Endothelial cell of umbilical vein (primary cell): ENCODE measurements around the gene SGTB. TPM values are rescaled to one million over a fixed set of nuclear protein-coding genes. Genes with fewer than 3 reads are reported as not detected.
A peak's percentile ranks its signal among the peaks of the same experiment; 100 is the strongest.

Experiments
- BruUV-seq: library from RNA; stranded (reverse); fragments of 400-500 nt; replicated peaks from 2 replicates; lab custom pipeline; 2021; lab: Mats Ljungman, UMichigan
- CTCF ChIA-PET: fragments of 300-600, 350-600 bp; sonication (Branson Sonifier 250); formaldehyde crosslinking; loops from one replicate; lab custom pipeline; 2021; ENCODE audit warnings: antibody characterized with exemption, inconsistent platforms; lab: Charles Lee
- POLR2A ChIA-PET: fragments of 300-600, 350-600 bp; sonication (Branson Sonifier 250); formaldehyde crosslinking; loops from one replicate; lab custom pipeline; 2021; ENCODE audit warnings: antibody characterized with exemption, inconsistent platforms; lab: Charles Lee
- DNase-seq: peaks from one replicate; pipeline ENCODE4 v3.0.0-alpha.2; 2011; ENCODE audit warnings: low read depth, low spot score
- FAIRE-seq: peaks from 2 replicates; lab custom pipeline; 2011; peaks lifted over from hg19 to GRCh38; lab: Jason Lieb, UNC
- H2AFZ ChIP-seq: 2 replicates; pipeline ENCODE4 v1.6.0; 2012; ENCODE audit warnings: low read depth, low read length, control low read depth, inconsistent platforms
- H3K27ac ChIP-seq: 2 replicates; pipeline ENCODE4 v1.5.1; 2011; ENCODE audit warnings: low read depth, mild to moderate bottlenecking, control low read depth, low read length, moderate library complexity; ENCODE audit not compliant: insufficient read depth
- H3K27me3 ChIP-seq, 2 experiments: 2 replicates each; pipeline versions ENCODE4 v1.6.0 to v1.6.1; 2011; ENCODE audit warnings: low read length in 2 of 2, mixed read lengths in 1 of 2; ENCODE audit not compliant: control insufficient read depth in 2 of 2, insufficient read depth in 2 of 2
- H3K36me3 ChIP-seq, 2 experiments: 2 replicates in 1 of 2; 3 replicates in 1 of 2; pipeline ENCODE4 v1.5.1; 2011; ENCODE audit warnings: low read length in 2 of 2, mild to moderate bottlenecking in 1 of 2, moderate library complexity in 1 of 2; ENCODE audit not compliant: control insufficient read depth in 2 of 2, insufficient read depth in 2 of 2; ENCODE audit errors: extremely low read depth in 1 of 2
- H3K4me1 ChIP-seq: 3 replicates; pipeline ENCODE4 v1.5.1; 2011; ENCODE audit warnings: mild to moderate bottlenecking, low read length; ENCODE audit not compliant: control insufficient read depth, insufficient read depth; ENCODE audit errors: extremely low read depth
- H3K4me2 ChIP-seq: 2 replicates; pipeline ENCODE4 v1.6.1; 2011; ENCODE audit warnings: low read length, control low read depth, mixed read lengths; ENCODE audit not compliant: insufficient read depth
- H3K4me3 ChIP-seq, 3 experiments: fragments of 200-600 bp in 1 of 3; sonication (generic), shearing (Covaris generic) in 1 of 3; replicated peaks in 1 of 3; 2 replicates each; pipeline ENCODE4 v1.5.1; 2011 to 2016; ENCODE audit warnings: control low read depth in 3 of 3, low read length in 3 of 3, mild to moderate bottlenecking in 2 of 3, inconsistent platforms in 1 of 3, low read depth in 1 of 3, moderate library complexity in 1 of 3; ENCODE audit not compliant: insufficient read depth in 1 of 3
- H3K79me2 ChIP-seq: 2 replicates; pipeline ENCODE4 v1.6.0; 2012; ENCODE audit warnings: low read length, inconsistent platforms; ENCODE audit not compliant: control insufficient read depth, insufficient read depth
- H3K9ac ChIP-seq: replicated peaks from 2 replicates; pipeline ENCODE3; 2011; ENCODE audit warnings: low read length, control low read depth; ENCODE audit not compliant: insufficient read depth; ENCODE audit errors: extremely low read depth
- H3K9me1 ChIP-seq: replicated peaks from 3 replicates; pipeline ENCODE4 v1.6.0; 2011; ENCODE audit warnings: mild to moderate bottlenecking, low read length; ENCODE audit not compliant: control insufficient read depth, insufficient read depth; ENCODE audit errors: extremely low read depth
- H3K9me3 ChIP-seq: replicated peaks from 2 replicates; pipeline ENCODE4 v1.5.1; 2012; ENCODE audit warnings: low read length, inconsistent platforms; ENCODE audit not compliant: control insufficient read depth, insufficient read depth
- H4K20me1 ChIP-seq: replicated peaks from 2 replicates; pipeline ENCODE3; 2011; ENCODE audit warnings: mild to moderate bottlenecking, low read length; ENCODE audit not compliant: control insufficient read depth, insufficient read depth; ENCODE audit errors: extremely low read depth
- CTCF ChIP-seq, 2 donors: IDR thresholded peaks; 1 replicate in 1 of 2; 2 replicates in 1 of 2; pipeline ENCODE4 v1.5.1; 2011; ENCODE audit warnings: low read length in 2 of 2, mild to moderate bottlenecking in 2 of 2, moderate library complexity in 2 of 2, control low read depth in 1 of 2, inconsistent platforms in 1 of 2, low read depth in 1 of 2; ENCODE audit not compliant: insufficient read depth in 1 of 2; ENCODE audit errors: extremely low read depth in 1 of 2
- EZH2 ChIP-seq: IDR thresholded peaks from 2 replicates; pipeline ENCODE4 v1.6.1; 2012; ENCODE audit warnings: borderline replicate concordance, low read depth, mild to moderate bottlenecking, moderate library complexity, low read length, inconsistent platforms; ENCODE audit not compliant: severe bottlenecking
- FOS ChIP-seq: IDR thresholded peaks from 2 replicates; pipeline ENCODE4 v1.6.1; 2011; ENCODE audit warnings: mild to moderate bottlenecking, low read length, moderate library complexity, borderline replicate concordance; ENCODE audit not compliant: insufficient read depth
- GATA2 ChIP-seq: IDR thresholded peaks from 2 replicates; pipeline ENCODE4 v1.7.0; 2011; ENCODE audit warnings: low read depth, mild to moderate bottlenecking, moderate library complexity, mixed read lengths, low read length; ENCODE audit not compliant: insufficient read length, insufficient read depth
- JUN ChIP-seq: IDR thresholded peaks from 2 replicates; pipeline ENCODE4 v1.6.1; 2011; ENCODE audit warnings: borderline replicate concordance, low read depth; ENCODE audit not compliant: insufficient read length, insufficient read depth
- MYC ChIP-seq: IDR thresholded peaks from one replicate; pipeline ENCODE4 v1.6.1; 2011; ENCODE audit warnings: mild to moderate bottlenecking, low read depth, low read length
- POLR2A ChIP-seq: IDR thresholded peaks from 2 replicates; pipeline ENCODE4 v1.6.1; 2012; ENCODE audit warnings: low read depth, mild to moderate bottlenecking, control low read depth, low read length
- POLR2AphosphoS5 ChIP-seq: IDR thresholded peaks from 2 replicates; pipeline ENCODE4 v1.6.1; 2012; ENCODE audit warnings: low read depth, mild to moderate bottlenecking, control low read depth, low read length, moderate library complexity; ENCODE audit not compliant: insufficient read depth
- dilution Hi-C: fragments of 300-500 bp; cut with MboI; formaldehyde crosslinking; loops from one replicate; pipeline ENCODE4 v1.15.0; 2019; ENCODE audit warnings: low sequenced_read_pairs; ENCODE audit not compliant: extremely low pct_ligation_motif_present
- intact Hi-C: fragments of 100-400 bp; cut with micrococcal nuclease; formaldehyde crosslinking; loops from one replicate; pipeline ENCODE4 v1.10.0; 2022
- polyA plus RNA-seq, 4 experiments: library from polyadenylated mRNA; depleted of rRNA in 3 of 4; stranded (reverse) in 3 of 4; unstranded in 1 of 4; fragments of >200 nt; gene quantifications; 2 replicates each; pipeline versions ENCODE4 v1.2.1 to v1.2.3, GENCODE V29; 2011 to 2012; ENCODE audit warnings: missing spikeins in 1 of 4
- total RNA-seq: library from RNA; stranded (reverse); gene quantifications from 2 replicates; pipeline ENCODE4 v1.2.3, GENCODE V29; 2021
- TF ChIP-seq, protein P1 (sequence below): IDR thresholded peaks from 2 replicates; pipeline ENCODE4 v1.6.1; 2011; ENCODE audit not compliant: insufficient read depth, insufficient read length

SGTB gene
- total and polyA plus RNA-seq, 2 donors (not counting 3 experiments of a cell fraction or from before 2014, with no cell fraction given): 3.1 to 14.1 TPM

DNA sequence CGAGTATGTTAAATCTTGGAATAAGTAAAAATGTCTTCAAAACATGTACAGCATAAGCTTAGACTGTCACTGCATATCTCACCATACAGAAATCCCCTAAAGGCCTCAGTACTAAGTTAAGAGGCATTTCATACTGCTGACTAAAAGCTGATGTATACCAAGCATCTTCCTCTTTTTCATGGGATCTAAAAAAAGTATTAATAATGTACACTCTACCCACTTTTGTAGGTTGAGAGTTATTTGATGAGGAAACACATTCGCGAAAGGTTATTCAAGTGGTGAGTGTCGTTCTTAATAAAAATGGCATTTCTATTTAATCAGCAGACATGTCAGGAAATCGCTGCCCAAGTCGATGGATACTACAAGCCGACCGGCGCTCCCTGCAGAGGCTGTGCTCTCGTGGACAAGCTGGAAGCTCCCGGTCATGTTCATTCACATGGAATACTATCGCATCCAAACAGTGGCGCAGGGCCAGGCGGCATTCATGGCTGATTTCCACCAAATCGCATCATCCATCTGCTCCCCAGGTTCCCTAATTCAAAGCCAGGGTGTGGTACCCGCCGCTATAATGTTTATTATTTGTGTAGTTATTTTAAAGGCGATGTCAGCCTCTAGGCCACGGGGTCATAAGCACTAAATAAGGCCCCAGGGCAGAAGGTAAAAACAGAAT, 724 bp downstream of the SGTB start:
- DNase-seq (peak; percentile 74), FAIRE-seq (peak; percentile 57)
- intact Hi-C loops: loop anchor here (1.0 to 10.0 kb wide), 2 partner anchors 205 to 424 kb away; partner anchors contain the start of genes ERBIN and SREK1
- POLR2A ChIA-PET: no interaction called here
- Histone ChIP-seq H3K4me3 (peak overlapping the region; percentile 96 to 99 (median 98)), H4K20me1 (no peaks in the 10 kb centered on the region), H3K9ac (peak overlapping the region; percentile 89), H3K36me3 (no peaks in the 10 kb centered on the region), H3K4me1 (peaks cover 19% of the 10 kb centered on the region), H3K9me1 (no peaks in the 10 kb centered on the region), H3K9me3 (no peaks in the 10 kb centered on the region), H3K79me2 (peaks cover 38% of the 10 kb centered on the region), H3K27ac (peak overlapping the region; percentile 57), H3K27me3 (no peaks in the 10 kb centered on the region), H3K4me2 (peak overlapping the region; percentile 94), H2AFZ (peak overlapping the region; percentile 94)
- CTCF ChIA-PET: interaction anchor here (1.2 to 1.3 kb wide), 2 partner anchors 10 to 19 kb away, joined by 3 to 5 read pairs; no protein-coding TSS in a partner anchor
- BruUV-seq: TSS peak; percentile 24
- TF ChIP-seq POLR2A (no peak), FOS (no peak), MYC (no peak)
- TF ChIP-seq, protein P1, sequence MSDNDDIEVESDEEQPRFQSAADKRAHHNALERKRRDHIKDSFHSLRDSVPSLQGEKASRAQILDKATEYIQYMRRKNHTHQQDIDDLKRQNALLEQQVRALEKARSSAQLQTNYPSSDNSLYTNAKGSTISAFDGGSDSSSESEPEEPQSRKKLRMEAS: no peak
- dilution Hi-C loops: no loop called here

DNA sequence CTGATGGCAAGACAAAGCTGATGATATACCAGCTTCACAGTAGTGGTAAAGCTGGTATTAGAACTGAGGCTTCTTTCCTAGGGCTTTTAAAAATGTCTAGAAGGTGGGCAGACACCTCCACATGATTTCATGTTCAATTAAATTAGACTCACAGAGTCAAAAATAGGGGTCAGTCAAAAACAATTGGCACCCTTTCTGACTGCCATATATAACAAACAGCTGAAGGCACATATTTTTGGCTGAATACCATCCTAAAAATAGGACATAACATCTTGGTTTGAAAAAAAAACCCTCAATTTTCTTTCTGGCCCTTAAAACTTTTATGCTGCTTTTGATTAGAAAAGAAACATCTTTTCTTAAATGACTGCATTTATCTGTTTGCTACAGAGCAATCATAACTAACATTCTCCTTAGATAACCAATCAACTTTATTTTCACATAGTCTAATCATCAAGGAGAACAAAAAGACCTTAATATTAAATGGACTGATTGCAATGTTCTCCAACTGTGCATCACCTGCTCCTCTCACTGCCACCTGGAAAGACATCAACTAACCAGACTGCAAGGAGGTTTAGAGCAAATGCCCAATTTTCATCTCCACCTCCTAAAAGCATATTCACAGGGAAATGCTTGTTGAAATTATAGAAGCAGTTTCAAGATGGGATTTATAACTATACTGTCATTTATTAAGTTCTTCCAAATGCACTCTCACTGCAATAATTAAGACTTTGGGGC, 3.2 kb downstream of the SGTB start:
- H3K27me3 ChIP-seq: no peaks in the 10 kb centered on the region
- no peak overlapping the region for H3K9ac ChIP-seq
- H3K4me3 ChIP-seq: no peak overlapping the region
- TF ChIP-seq POLR2AphosphoS5 (no peak), CTCF (IDR thresholded peaks at IDR 0.05; ENCODE audit: extremely low read depth in 1 of 2, insufficient read depth in 1 of 2, low read depth in 1 of 2, low read length in 2 of 2) (no peak), GATA2 (no peak), EZH2 (no peak), JUN (no peak), MYC (no peak), POLR2A (no peak), FOS (no peak)
- TF ChIP-seq, protein P1: no peak
- no peak overlapping the region for H3K27ac ChIP-seq
- H3K79me2 ChIP-seq: peaks cover 20% of the 10 kb centered on the region
- DNase-seq (no peak), FAIRE-seq (no peak)
- ChIA-PET CTCF (no interaction called here), POLR2A (no interaction called here)
- dilution Hi-C loops (no loop called here), intact Hi-C loops (no loop called here)
- H2AFZ ChIP-seq: no peak overlapping the region
- H3K4me2 ChIP-seq: no peak overlapping the region
- peaks cover 10% of the 10 kb centered on the region for H3K4me1 ChIP-seq
- no peaks in the 10 kb centered on the region for H3K9me3 ChIP-seq
- H3K9me1 ChIP-seq: no peaks in the 10 kb centered on the region
- H4K20me1 ChIP-seq: no peaks in the 10 kb centered on the region
- no peaks in the 10 kb centered on the region for H3K36me3 ChIP-seq
- no TSS peak for BruUV-seq
